ENCODE measurements around the gene EMID1. TPM values are rescaled to one million over a fixed set of nuclear protein-coding genes. Genes with fewer than 3 reads are reported as not detected.

EMID1 gene
- total and polyA plus RNA-seq, 2 donors = 4.7 to 9.9 TPM

DNA sequence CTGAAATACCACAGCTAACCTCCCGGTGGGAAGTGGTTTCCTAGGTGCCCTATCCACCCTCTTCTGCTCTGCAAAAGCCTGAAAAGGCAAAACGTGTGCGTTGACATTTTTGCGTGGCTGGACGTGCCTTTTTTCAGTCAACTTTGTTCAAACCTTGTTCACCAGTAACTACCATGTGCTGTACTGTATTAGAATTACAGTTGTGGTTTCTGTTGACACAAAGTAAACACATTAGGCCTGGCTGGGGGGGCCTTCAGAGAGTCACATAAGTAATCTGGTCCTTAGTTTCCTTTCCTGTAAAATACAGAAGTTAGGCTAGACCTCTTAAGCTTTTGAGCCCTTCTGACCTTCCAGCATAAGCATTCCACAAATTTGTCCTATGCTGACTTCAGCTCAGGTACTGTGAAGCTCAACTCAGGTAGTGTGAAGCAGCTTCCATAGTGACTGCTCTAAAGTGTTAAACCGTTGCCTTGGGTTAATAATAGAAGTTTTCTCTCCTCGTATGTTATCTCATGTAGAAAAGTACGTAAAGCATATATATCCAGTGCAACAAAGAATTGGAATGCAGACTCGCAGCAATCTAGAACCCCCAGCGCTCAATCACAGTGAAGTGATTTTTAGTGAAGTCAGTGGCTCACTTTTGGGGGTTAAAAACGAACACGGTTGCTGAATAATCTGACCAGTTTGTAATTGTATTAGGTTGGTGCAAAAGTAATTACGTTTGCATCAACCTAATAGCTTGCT, 64.2 kb downstream of the EMID1 start:
- H3K27me3 ChIP-seq (ENCODE audit: control insufficient read depth in 2 of 2, insufficient read depth in 1 of 2, low read length in 1 of 2) = no peaks in the 10 kb centered on the region
- peak in 1 of 9 donors; percentile 32 for DNase-seq (ENCODE audit: low read depth in 6 of 9, low spot score in 9 of 9)
- WGBS = 22% methylated on average over 13 of the region's 13 CpGs

DNA sequence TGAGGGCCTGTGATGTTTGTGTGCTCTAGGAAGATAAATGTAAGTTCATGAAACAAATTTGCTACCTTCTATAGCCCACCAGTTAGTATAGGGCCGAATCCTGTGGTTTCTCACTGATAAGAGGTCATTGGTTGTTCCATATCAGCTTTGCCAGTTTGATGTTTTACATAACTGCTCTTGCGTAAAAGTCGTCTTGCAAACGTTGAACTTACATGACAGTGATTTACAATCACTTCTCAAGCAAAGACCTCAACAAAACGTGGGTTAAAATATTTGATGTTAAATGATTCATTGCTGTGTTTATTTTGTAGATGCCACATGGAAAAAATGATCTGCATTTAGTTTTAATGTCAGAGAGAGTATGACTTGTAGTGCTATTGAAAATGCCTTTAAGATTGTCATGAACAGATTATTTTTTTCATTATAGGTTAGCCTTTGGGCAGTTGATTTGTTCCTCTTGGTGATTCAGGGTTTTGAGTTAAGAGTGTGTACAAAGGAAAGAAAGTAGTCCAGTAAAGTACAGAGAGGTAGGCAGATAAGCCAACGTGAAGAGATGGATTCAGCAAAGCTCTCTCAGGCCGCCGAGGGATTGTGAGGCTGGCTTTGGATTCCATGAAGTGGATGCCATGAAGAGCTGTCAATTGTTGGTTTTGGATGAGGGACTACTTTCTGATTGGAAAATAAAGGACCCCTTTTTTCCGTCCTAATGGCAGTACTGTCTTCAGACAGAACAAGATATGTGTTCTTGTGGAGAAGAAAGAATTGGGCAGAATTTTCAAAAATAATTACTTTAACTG, 65.0 kb downstream of the EMID1 start:
- no peak overlapping the region for H3K27ac ChIP-seq (ENCODE audit: low read depth in 1 of 2, low read length in 1 of 2)
- H3K4me3 ChIP-seq (ENCODE audit: low read length in 2 of 2) = peak overlapping the region; percentile 91 to 98
- peaks cover 24 to 28% of the 10 kb centered on the region in 2 donors for H3K4me1 ChIP-seq (ENCODE audit: control insufficient read depth in 2 of 2, insufficient read depth in 2 of 2, low read length in 2 of 2)
- WGBS = 47% methylated on average over 9 of the region's 9 CpGs
- DNase-seq (ENCODE audit: low read depth in 6 of 9, low spot score in 9 of 9) = peak in 1 of 9 donors; percentile 6
- H3K27me3 ChIP-seq (ENCODE audit: control insufficient read depth in 2 of 2, insufficient read depth in 1 of 2, low read length in 1 of 2) = no peaks in the 10 kb centered on the region
- H3K36me3 ChIP-seq (ENCODE audit: control insufficient read depth in 2 of 2, insufficient read depth in 2 of 2, low read length in 1 of 2) = peaks cover 8 to 57% of the 10 kb centered on the region in 2 donors
- no peaks in the 10 kb centered on the region for H3K9me3 ChIP-seq (ENCODE audit: control insufficient read depth in 2 of 2, insufficient read depth in 1 of 2, low read length in 1 of 2)

More for the DNA sequence above, 64.2 kb downstream of the EMID1 start:
- H3K4me1 ChIP-seq (ENCODE audit: control insufficient read depth in 2 of 2, insufficient read depth in 2 of 2, low read length in 2 of 2) = peaks cover 24 to 28% of the 10 kb centered on the region in 2 donors
- H3K4me3 ChIP-seq (ENCODE audit: low read length in 2 of 2) = peak overlapping the region; percentile 91 to 98
- no peaks in the 10 kb centered on the region for H3K9me3 ChIP-seq (ENCODE audit: control insufficient read depth in 2 of 2, insufficient read depth in 1 of 2, low read length in 1 of 2)
- H3K36me3 ChIP-seq (ENCODE audit: control insufficient read depth in 2 of 2, insufficient read depth in 2 of 2, low read length in 1 of 2) = peaks cover 15 to 57% of the 10 kb centered on the region in 2 donors
- H3K27ac ChIP-seq (ENCODE audit: low read depth in 1 of 2, low read length in 1 of 2) = no peak overlapping the region

DNA sequence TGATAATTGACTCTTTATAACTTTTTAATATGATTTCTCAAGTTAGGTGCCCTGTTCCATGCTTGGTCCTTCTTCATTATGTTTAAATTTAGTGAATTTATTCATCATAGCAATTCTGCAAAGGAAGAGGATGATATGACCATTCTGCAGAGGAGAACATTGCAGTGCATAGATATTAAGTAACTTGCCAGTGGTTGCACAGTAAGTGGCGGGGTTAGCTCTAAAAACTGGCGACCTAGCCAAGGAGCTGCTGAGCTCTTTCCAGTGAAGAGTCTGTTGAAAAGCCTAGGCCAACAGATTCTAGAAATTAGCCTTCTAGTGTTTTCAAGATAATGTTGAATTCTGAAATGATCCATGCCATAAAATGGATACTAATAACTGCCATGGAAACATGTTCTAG, 66.9 kb downstream of the EMID1 start:
- Histone ChIP-seq H3K9me3 (ENCODE audit: control insufficient read depth in 2 of 2, insufficient read depth in 1 of 2, low read length in 1 of 2) (no peaks in the 10 kb centered on the region), H3K4me3 (ENCODE audit: low read length in 2 of 2) (no peak overlapping the region), H3K27ac (ENCODE audit: low read depth in 1 of 2, low read length in 1 of 2) (no peak overlapping the region), H3K36me3 (ENCODE audit: control insufficient read depth in 2 of 2, insufficient read depth in 2 of 2, low read length in 1 of 2) (peaks cover 15 to 74% of the 10 kb centered on the region in 2 donors), H3K27me3 (ENCODE audit: control insufficient read depth in 2 of 2, insufficient read depth in 1 of 2, low read length in 1 of 2) (no peaks in the 10 kb centered on the region), H3K4me1 (ENCODE audit: control insufficient read depth in 2 of 2, insufficient read depth in 2 of 2, low read length in 2 of 2) (peaks cover 13 to 18% of the 10 kb centered on the region in 2 donors)
- WGBS = 98% methylated on average over 2 of the region's 2 CpGs
- DNase-seq (ENCODE audit: low read depth in 6 of 9, low spot score in 9 of 9) = no peak

DNA sequence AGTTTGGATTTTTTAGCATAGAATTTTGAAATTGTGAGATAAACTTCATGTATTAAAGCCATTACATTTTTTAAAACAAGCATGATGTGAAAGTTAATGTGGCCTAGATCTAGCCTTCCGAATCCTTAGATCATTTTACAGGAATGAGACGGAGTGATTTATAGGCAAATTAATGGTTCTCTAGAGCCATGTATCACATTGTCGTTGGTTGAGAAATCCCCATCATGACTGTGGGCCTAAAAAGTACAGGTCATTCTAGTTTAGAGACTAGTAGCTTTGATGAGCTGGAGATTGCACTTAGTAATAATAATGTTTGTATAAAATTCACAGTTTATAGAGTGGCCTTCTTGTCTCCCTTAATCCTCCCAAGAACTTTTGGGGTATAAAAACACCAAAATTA, 69.5 kb downstream of the EMID1 start:
- no peaks in the 10 kb centered on the region for H3K27me3 ChIP-seq (ENCODE audit: control insufficient read depth in 2 of 2, insufficient read depth in 1 of 2, low read length in 1 of 2)
- no peak overlapping the region for H3K4me3 ChIP-seq (ENCODE audit: low read length in 2 of 2)
- H3K4me1 ChIP-seq (ENCODE audit: control insufficient read depth in 2 of 2, insufficient read depth in 2 of 2, low read length in 2 of 2) = peaks cover 6 to 14% of the 10 kb centered on the region in 2 donors
- 96% methylated on average over 3 of the region's 3 CpGs for WGBS
- no peaks in the 10 kb centered on the region for H3K9me3 ChIP-seq (ENCODE audit: control insufficient read depth in 2 of 2, insufficient read depth in 1 of 2, low read length in 1 of 2)
- no peak overlapping the region for H3K27ac ChIP-seq (ENCODE audit: low read depth in 1 of 2, low read length in 1 of 2)
- DNase-seq (ENCODE audit: low read depth in 6 of 9, low spot score in 9 of 9) = no peak
- peaks cover 39 to 92% of the 10 kb centered on the region in 2 donors for H3K36me3 ChIP-seq (ENCODE audit: control insufficient read depth in 2 of 2, insufficient read depth in 2 of 2, low read length in 1 of 2)

DNA sequence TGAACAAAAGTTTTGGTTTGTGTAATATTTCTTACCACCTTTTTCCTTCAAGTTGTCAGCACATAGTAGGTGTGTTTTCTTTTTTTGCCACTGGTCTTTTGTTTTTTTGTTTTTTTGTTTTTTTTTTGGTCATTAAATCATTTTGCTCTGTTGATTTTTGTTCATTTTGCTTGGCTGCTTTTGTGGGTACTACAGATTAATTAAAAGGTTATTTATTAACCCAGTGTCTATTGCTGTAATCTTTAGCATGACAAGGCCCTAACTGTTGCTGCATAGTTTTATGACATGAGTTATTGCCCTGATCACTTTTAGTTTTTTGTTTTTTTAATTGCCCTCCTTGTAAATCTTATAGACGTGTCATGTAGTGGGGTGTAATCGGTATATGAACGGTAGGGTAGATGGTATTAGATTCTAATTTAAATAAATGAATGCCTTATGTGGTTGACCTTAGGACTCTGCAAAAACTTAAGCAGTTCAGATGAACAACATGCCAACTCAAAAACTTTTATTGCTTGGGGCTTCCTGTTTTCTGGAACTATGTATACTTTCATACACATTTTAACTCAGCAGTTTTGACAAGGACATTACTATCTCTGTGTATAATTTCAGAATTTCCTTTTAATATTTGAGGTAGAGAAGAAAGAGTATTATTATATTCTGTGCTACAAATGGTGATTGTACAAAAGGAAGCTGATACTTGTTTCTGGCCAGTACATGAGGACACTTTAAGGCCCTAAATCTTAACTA, 70.3 kb downstream of the EMID1 start:
- no peaks in the 10 kb centered on the region for H3K9me3 ChIP-seq (ENCODE audit: control insufficient read depth in 2 of 2, insufficient read depth in 1 of 2, low read length in 1 of 2)
- H3K4me1 ChIP-seq (ENCODE audit: control insufficient read depth in 2 of 2, insufficient read depth in 2 of 2, low read length in 2 of 2) = peaks cover 0 to 7% of the 10 kb centered on the region in 2 donors
- no peak for DNase-seq (ENCODE audit: low read depth in 6 of 9, low spot score in 9 of 9)
- no peak overlapping the region for H3K4me3 ChIP-seq (ENCODE audit: low read length in 2 of 2)
- peaks cover 45 to 89% of the 10 kb centered on the region in 2 donors for H3K36me3 ChIP-seq (ENCODE audit: control insufficient read depth in 2 of 2, insufficient read depth in 2 of 2, low read length in 1 of 2)
- H3K27ac ChIP-seq (ENCODE audit: low read depth in 1 of 2, low read length in 1 of 2) = no peak overlapping the region
- no peaks in the 10 kb centered on the region for H3K27me3 ChIP-seq (ENCODE audit: control insufficient read depth in 2 of 2, insufficient read depth in 1 of 2, low read length in 1 of 2)
- 95% methylated on average over 3 of the region's 3 CpGs for WGBS

DNA sequence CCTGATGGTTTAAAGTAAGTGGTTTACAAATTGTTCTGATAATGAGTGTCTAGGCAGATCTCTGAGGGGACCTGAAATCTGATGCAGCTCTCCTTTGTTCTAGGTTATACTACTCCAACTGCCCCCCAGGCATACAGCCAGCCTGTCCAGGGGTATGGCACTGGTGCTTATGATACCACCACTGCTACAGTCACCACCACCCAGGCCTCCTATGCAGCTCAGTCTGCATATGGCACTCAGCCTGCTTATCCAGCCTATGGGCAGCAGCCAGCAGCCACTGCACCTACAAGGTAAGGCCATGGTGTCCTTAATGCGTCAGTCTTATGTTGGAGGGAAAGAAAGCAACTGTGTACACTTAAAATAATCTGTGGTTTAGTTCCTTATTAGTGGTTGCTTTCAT, 72.2 kb downstream of the EMID1 start:
- H3K27me3 ChIP-seq (ENCODE audit: control insufficient read depth in 2 of 2, insufficient read depth in 1 of 2, low read length in 1 of 2) = no peaks in the 10 kb centered on the region
- WGBS = 77% methylated on average over 1 of the region's 1 CpG
- DNase-seq (ENCODE audit: low read depth in 6 of 9, low spot score in 9 of 9) = no peak

DNA sequence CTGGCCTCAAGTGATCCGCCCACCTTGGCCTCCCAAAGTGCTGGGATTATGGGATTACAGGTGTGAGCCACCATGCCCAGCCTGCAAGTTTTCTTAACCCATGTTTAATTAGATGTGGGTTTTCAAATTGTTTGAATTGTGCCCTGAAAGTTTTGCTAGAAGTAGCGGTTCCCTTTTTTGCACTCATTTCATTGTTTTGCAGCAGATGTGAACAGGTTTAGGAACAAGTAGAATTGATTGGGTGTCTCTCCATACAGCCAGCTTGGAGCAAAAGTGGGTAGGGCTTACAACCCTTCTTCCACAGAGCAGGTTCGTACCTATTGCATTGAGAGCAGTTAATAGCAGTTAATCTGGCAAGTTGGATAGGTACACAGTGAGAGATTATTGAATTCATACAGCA, 78.5 kb downstream of the EMID1 start:
- Histone ChIP-seq H3K27me3 (ENCODE audit: control insufficient read depth in 2 of 2, insufficient read depth in 1 of 2, low read length in 1 of 2) (no peaks in the 10 kb centered on the region), H3K9me3 (ENCODE audit: control insufficient read depth in 2 of 2, insufficient read depth in 1 of 2, low read length in 1 of 2) (no peaks in the 10 kb centered on the region), H3K4me3 (ENCODE audit: low read length in 2 of 2) (no peak overlapping the region), H3K36me3 (ENCODE audit: control insufficient read depth in 2 of 2, insufficient read depth in 2 of 2, low read length in 1 of 2) (peaks cover 81 to 86% of the 10 kb centered on the region in 2 donors), H3K4me1 (ENCODE audit: control insufficient read depth in 2 of 2, insufficient read depth in 2 of 2, low read length in 2 of 2) (no peaks in the 10 kb centered on the region), H3K27ac (ENCODE audit: low read depth in 1 of 2, low read length in 1 of 2) (no peak overlapping the region)
- WGBS = 100% methylated on average over 3 of the region's 3 CpGs
- no peak for DNase-seq (ENCODE audit: low read depth in 6 of 9, low spot score in 9 of 9)

More for the DNA sequence above, 72.2 kb downstream of the EMID1 start:
- H3K36me3 ChIP-seq (ENCODE audit: control insufficient read depth in 2 of 2, insufficient read depth in 2 of 2, low read length in 1 of 2) = peaks cover 59 to 88% of the 10 kb centered on the region in 2 donors
- no peak overlapping the region for H3K27ac ChIP-seq (ENCODE audit: low read depth in 1 of 2, low read length in 1 of 2)
- H3K4me3 ChIP-seq (ENCODE audit: low read length in 2 of 2) = no peak overlapping the region
- no peaks in the 10 kb centered on the region for H3K4me1 ChIP-seq (ENCODE audit: control insufficient read depth in 2 of 2, insufficient read depth in 2 of 2, low read length in 2 of 2)
- no peaks in the 10 kb centered on the region for H3K9me3 ChIP-seq (ENCODE audit: control insufficient read depth in 2 of 2, insufficient read depth in 1 of 2, low read length in 1 of 2)

DNA sequence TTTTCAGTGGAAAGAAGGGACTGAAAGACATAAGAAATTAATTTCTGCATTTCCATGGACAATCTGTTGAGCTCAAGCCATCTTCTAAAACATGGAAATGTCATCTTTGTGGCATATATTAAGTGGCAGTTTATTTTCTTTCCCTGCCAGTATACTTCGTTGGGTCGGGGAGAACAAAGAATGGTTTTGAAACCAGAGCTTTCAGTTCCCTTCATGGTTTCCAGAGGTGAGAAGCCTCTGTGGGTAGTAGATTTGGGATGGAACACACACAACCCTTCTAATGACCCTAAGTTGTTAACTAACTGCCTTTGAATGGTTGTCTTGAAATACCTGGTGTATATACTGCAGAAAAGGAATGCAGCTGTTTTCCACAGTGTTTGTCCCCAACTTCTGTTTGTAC, 83.1 kb downstream of the EMID1 start:
- 86% methylated on average over 2 of the region's 2 CpGs for WGBS
- H3K4me1 ChIP-seq (ENCODE audit: control insufficient read depth in 2 of 2, insufficient read depth in 2 of 2, low read length in 2 of 2) = no peaks in the 10 kb centered on the region
- no peak overlapping the region for H3K4me3 ChIP-seq (ENCODE audit: low read length in 2 of 2)
- no peak overlapping the region for H3K27ac ChIP-seq (ENCODE audit: low read depth in 1 of 2, low read length in 1 of 2)
- DNase-seq (ENCODE audit: low read depth in 6 of 9, low spot score in 9 of 9) = no peak
- peaks cover 71 to 93% of the 10 kb centered on the region in 2 donors for H3K36me3 ChIP-seq (ENCODE audit: control insufficient read depth in 2 of 2, insufficient read depth in 2 of 2, low read length in 1 of 2)
- H3K27me3 ChIP-seq (ENCODE audit: control insufficient read depth in 2 of 2, insufficient read depth in 1 of 2, low read length in 1 of 2) = no peaks in the 10 kb centered on the region
- no peaks in the 10 kb centered on the region for H3K9me3 ChIP-seq (ENCODE audit: control insufficient read depth in 2 of 2, insufficient read depth in 1 of 2, low read length in 1 of 2)

Data from thymus (tissue), 11 donors.